ENCODE results near the gene ARHGAP26. TPM values are rescaled to one million over a fixed set of nuclear protein-coding genes. Genes with fewer than 3 reads are reported as not detected.
A peak's percentile ranks its signal among the peaks of the same experiment; 100 is the strongest.
"Not testable (repeated sequence)": the region's sequence is repeated elsewhere in the genome, so short reads cannot be mapped to it uniquely, and the experiment has no call there.

The ARHGAP26 gene
- total RNA-seq, 1 donor from 2014 or later, result 42.1 TPM

DNA sequence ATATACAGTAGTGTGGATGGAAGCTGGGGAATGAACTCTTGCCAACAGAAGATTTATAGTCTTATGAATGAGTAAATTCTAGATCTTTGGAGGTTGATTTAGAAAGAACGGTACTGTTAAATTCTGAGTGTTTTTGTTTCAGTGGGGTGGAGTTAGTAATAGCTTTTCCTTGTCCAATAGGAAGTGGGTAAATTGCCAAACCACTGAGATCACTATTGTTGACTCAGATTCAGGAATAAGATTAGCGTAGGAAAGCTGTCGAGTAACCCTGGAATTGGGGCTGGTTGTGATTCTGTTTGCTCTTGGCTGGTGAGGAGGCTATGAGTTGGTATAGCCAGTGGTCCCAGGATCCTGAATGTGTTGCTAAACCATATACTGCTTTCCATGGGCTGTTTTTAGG is 155.6 kb downstream of the ARHGAP26 start:
- H3K4me1 ChIP-seq, result peaks cover 81% of the 10 kb centered on the region
- peak overlapping the region; percentile 53 for H3K27ac ChIP-seq
- TF ChIP-seq, protein P1, sequence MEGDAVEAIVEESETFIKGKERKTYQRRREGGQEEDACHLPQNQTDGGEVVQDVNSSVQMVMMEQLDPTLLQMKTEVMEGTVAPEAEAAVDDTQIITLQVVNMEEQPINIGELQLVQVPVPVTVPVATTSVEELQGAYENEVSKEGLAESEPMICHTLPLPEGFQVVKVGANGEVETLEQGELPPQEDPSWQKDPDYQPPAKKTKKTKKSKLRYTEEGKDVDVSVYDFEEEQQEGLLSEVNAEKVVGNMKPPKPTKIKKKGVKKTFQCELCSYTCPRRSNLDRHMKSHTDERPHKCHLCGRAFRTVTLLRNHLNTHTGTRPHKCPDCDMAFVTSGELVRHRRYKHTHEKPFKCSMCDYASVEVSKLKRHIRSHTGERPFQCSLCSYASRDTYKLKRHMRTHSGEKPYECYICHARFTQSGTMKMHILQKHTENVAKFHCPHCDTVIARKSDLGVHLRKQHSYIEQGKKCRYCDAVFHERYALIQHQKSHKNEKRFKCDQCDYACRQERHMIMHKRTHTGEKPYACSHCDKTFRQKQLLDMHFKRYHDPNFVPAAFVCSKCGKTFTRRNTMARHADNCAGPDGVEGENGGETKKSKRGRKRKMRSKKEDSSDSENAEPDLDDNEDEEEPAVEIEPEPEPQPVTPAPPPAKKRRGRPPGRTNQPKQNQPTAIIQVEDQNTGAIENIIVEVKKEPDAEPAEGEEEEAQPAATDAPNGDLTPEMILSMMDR (IDR thresholded peaks at IDR 0.05), result no peak
- intact Hi-C loops (cut with DNase I), result no loop called here
- H3K36me3 ChIP-seq, result no peaks in the 10 kb centered on the region
- H3K27me3 ChIP-seq (ENCODE audit: low read depth), result no peaks in the 10 kb centered on the region
- no peak overlapping the region for H3K4me3 ChIP-seq
- no peaks in the 10 kb centered on the region for H3K9me3 ChIP-seq
- no peak for DNase-seq
- peak; percentile 31 to 56 for ATAC-seq

DNA sequence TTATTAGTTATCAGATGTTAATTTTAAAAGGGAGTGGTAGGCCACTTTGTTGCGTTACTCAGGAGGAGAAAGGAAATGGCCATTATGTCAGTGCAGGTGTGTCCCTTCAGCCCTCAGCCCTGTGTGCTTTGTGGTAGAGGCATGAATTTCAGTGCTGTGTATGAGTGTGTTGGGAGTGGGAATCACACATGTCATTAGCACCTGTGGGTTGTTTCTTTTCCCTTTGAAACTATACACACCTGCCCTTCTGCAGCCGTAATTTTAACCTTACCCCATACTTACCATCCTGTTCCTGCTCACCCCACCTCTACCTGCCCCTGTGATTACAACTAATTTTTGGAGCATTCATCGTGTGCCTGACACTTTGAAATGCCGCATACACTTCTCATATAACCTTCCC is 156.4 kb downstream of the ARHGAP26 start:
- Histone ChIP-seq H3K27me3 (ENCODE audit: low read depth) (no peaks in the 10 kb centered on the region), H3K36me3 (no peaks in the 10 kb centered on the region), H3K9me3 (no peaks in the 10 kb centered on the region), H3K4me1 (peaks cover 82% of the 10 kb centered on the region), H3K27ac (peak overlapping the region; percentile 53), H3K4me3 (no peak overlapping the region)
- TF ChIP-seq, protein P1 (IDR thresholded peaks at IDR 0.05), result no peak
- intact Hi-C loops (cut with DNase I), result no loop called here
- no peak for ATAC-seq
- DNase-seq, result no peak

DNA sequence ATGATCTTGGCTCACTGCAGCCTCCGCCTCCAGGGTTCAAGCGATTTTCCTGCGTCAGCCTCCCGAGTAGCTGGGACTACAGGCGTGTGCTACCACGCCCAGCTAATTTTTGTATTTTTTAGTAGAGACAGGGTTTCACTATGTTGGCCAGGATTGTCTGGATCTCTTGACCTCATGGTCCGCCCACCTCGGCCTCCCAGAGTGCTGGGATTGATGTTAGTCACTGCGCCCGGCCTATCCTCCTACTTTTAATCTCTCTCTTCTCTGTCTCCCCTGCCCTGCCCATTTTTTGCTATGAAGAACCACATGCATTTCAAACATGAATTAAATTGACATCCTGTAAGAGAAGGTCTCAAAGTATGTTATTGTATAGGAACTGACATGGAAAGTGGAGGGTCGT is 158.8 kb downstream of the ARHGAP26 start:
- ATAC-seq (peak in 1 of 2 donors; percentile 32), DNase-seq (peak; percentile 66)
- H3K4me3 ChIP-seq; intact Hi-C loops (cut with DNase I); H3K36me3 ChIP-seq; H3K9me3 ChIP-seq; H3K27me3 ChIP-seq (ENCODE audit: low read depth): not testable (repeated sequence)
- H3K4me1 ChIP-seq, result peaks cover 76% of the 10 kb centered on the region
- H3K27ac ChIP-seq, result peak overlapping the region; percentile 72

DNA sequence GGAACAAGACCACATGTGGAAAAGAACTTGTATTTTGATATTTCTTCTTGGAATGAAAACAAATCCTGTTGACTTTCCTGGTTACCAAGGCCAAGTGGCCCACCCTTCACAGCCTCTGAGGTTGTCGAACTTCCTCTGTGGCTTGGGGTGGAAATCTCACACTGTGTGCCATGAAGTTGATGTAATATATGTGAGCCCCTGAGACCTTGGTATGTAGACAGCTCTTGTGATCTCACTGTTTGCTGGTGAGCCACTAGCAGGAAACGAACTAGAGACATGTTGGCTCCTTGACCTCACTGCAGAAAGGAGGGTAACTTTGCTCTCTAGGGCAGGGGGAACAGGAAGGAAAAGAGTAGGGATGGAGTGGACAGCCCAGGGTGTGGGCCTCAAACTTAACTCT is 159.4 kb downstream of the ARHGAP26 start:
- H3K9me3 ChIP-seq, result no peaks in the 10 kb centered on the region
- intact Hi-C loops (cut with DNase I), result no loop called here
- no peaks in the 10 kb centered on the region for H3K36me3 ChIP-seq
- DNase-seq, result peak; percentile 58
- TF ChIP-seq, protein P1 (IDR thresholded peaks at IDR 0.05), result no peak
- H3K27ac ChIP-seq, result peak overlapping the region; percentile 72
- no peaks in the 10 kb centered on the region for H3K27me3 ChIP-seq (ENCODE audit: low read depth)
- peaks cover 76% of the 10 kb centered on the region for H3K4me1 ChIP-seq
- H3K4me3 ChIP-seq, result no peak overlapping the region
- peak; percentile 75 to 92 for ATAC-seq

DNA sequence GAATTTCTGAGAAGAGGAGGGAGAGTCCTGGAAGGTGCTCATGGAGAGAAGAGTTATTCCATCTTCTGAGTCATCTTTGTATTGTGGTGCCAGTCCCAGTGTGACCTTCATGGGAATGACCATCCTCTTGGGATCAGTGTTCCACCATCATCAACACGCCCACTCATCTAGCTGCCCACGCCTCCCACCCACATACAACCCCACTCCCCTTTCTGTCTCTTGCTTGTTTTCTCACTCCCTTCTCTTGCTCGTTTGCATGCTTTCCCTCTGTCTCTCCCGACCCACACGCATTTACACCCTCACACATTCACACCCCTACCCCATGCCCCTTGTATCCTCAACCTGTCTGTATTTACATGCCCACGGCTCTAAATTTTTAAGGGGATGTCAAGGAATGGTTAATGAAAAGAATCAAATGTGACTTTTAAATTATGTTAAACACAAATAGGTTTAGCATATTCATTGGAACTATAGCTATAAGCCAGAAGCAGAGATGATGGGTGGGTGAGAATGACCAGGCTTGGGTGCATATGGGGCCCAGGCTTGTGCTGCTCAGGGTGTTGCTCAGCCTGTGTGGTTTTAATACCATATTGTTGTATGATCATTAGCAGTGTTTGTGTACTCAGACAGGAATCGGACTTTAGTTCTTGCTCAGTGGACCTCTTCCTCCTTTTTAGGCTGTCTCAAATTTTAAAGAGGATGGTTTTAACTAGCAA is 160.4 kb downstream of the ARHGAP26 start:
- Histone ChIP-seq H3K27ac (peak overlapping the region; percentile 72), H3K27me3 (ENCODE audit: low read depth) (no peaks in the 10 kb centered on the region), H3K4me1 (peaks cover 76% of the 10 kb centered on the region), H3K4me3 (no peak overlapping the region), H3K9me3 (no peaks in the 10 kb centered on the region), H3K36me3 (no peaks in the 10 kb centered on the region)
- DNase-seq (no peak), ATAC-seq (no peak)
- TF ChIP-seq, protein P1 (IDR thresholded peaks at IDR 0.05), result no peak
- intact Hi-C loops (cut with DNase I), result no loop called here

DNA sequence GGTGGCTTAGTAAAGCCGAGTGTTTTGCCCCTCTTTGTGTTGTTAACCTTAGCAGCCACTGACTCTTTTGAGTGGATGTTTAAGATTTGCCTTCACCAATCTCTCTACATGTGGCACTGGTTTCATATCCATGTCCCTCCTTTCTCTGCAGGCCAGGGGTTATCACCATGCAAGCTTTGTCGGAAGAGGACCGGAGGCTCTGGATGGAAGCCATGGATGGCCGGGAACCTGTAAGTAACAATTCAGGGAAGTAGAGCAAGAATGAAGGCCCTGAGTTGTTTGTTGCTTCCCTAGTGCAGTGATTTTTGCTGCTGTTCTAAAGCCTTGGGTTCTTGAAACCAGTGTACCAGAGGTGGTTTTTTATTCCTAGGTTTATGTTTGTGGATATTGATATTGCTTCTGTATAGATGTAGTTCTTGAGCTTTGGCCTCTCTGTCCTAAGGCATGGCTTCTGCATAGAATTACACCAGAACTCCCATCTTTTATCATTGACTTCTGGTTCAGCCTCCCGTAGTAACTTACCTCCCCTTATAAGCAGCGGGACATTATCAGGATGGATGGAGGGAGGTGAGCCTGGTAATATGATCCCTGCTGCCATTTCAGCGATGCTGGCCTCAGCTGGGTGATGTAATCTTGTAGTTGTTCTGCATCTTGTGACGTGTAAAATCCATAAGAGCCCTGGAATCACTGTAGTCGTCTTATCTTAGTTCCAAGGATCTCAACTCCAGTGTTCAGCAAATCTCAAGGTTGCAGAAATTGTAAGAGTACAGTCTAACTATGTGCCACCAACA is 161.9 kb downstream of the ARHGAP26 start:
- H3K27me3 ChIP-seq (ENCODE audit: low read depth), result no peaks in the 10 kb centered on the region
- DNase-seq (no peak), ATAC-seq (no peak)
- no peaks in the 10 kb centered on the region for H3K9me3 ChIP-seq
- H3K36me3 ChIP-seq, result no peaks in the 10 kb centered on the region
- no peak overlapping the region for H3K27ac ChIP-seq
- H3K4me1 ChIP-seq, result peaks cover 66% of the 10 kb centered on the region
- TF ChIP-seq, protein P1 (IDR thresholded peaks at IDR 0.05), result no peak
- intact Hi-C loops (cut with DNase I), result no loop called here
- no peak overlapping the region for H3K4me3 ChIP-seq
